Brain microvascular endothelial cell (primary cell): Measurements from ENCODE around the gene RPL21.

Experiments
- DNase-seq: peaks from one replicate; pipeline ENCODE4 v3.0.0-alpha.2; 2020
- H3K27ac ChIP-seq: fragments of 250-450 bp; sonication (Bioruptor Pico); 2 replicates; pipeline ENCODE4 v1.5.1; 2020; ENCODE audit warnings: mild to moderate bottlenecking, moderate library complexity
- H3K27me3 ChIP-seq: fragments of 250-450 bp; sonication (Bioruptor Pico); replicated peaks from 2 replicates; pipeline ENCODE4 v1.5.1; 2020; ENCODE audit warnings: mild to moderate bottlenecking
- H3K36me3 ChIP-seq: fragments of 250-450 bp; sonication (Bioruptor Pico); replicated peaks from 2 replicates; pipeline ENCODE4 v1.5.1; 2020; ENCODE audit warnings: mild to moderate bottlenecking
- H3K4me3 ChIP-seq: 2 replicates; pipeline ENCODE4 v1.5.1; 2011; ENCODE audit warnings: low read depth, mild to moderate bottlenecking, control low read depth, low read length, moderate library complexity
- CTCF ChIP-seq: IDR thresholded peaks from 2 replicates; pipeline ENCODE4 v1.5.1; 2011; ENCODE audit warnings: low read depth, mild to moderate bottlenecking, moderate library complexity, low read length, control low read depth, inconsistent platforms; ENCODE audit errors: missing control alignments
- in situ Hi-C: cut with HindIII; loops from 2 replicates; pipeline ENCODE4 v1.10.0; 2017; ENCODE audit warnings: low sequenced_read_pairs, low pct_ligation_motif_present

Gene RPL21

DNA sequence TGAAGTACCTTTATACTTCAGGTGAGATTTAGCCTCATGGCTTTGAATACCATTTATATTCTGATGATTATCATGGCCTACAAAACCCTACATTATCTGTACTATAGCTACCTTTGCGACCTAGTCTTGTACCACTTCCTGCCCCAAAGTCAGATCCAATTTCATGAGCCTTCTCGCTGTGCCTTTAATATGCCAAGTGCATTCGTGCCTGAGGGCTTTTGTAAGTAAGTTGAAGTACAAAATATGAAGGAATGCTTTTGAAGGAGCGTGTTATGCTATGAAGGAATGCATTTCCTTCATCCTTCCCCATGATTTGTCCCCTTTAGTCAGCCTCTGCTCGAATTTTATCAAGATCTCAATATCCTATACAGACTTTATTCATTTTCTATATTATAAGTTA lies 10.0 kb downstream of the RPL21 start:
- DNase-seq = no peak
- Histone ChIP-seq H3K27me3 (no peaks in the 10 kb centered on the region), H3K27ac (no peak overlapping the region), H3K36me3 (peaks cover 31% of the 10 kb centered on the region), H3K4me3 (no peak overlapping the region)
- in situ Hi-C loops = no loop called here
- no peak for TF ChIP-seq CTCF

- H3K27me3 ChIP-seq = no peaks in the 10 kb centered on the region
- no peak for TF ChIP-seq CTCF
- in situ Hi-C loops = no loop called here
- DNase-seq = no peak
- no peak overlapping the region for H3K27ac ChIP-seq
- H3K4me3 ChIP-seq = no peak overlapping the region
- H3K36me3 ChIP-seq = peaks cover 11% of the 10 kb centered on the region
Observed at GRCh38 chr13:27263438-27263837, 12.1 kb downstream of the RPL21 start.

- peak overlapping the region; percentile 23 for H3K27ac ChIP-seq
- H3K36me3 ChIP-seq = peaks cover 8% of the 10 kb centered on the region
- H3K4me3 ChIP-seq = no peak overlapping the region
- no peak for TF ChIP-seq CTCF
- H3K27me3 ChIP-seq = no peaks in the 10 kb centered on the region
- peak; percentile 56 for DNase-seq
- in situ Hi-C loops = no loop called here
Observed at GRCh38 chr13:27264181-27264580, 12.8 kb downstream of the RPL21 start.

DNA sequence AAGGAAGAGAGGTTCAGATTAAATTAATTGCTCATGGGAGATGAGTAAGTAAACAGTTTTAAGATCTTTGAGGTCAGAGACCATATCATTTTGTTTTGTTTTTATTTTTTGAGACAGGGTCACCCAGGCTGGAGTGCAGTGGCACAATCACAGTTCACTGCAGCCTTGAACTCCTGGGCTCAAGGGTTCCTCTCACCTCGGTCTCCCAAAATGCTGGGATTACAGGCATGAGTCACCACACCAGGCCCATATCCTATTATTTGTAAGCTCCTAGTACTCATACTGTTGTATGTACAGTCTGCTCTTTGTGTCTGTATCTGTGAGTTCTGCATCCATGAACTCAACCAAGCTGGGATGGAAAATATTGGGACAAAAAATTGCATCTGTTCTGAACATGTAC lies 13.3 kb downstream of the RPL21 start:
- Histone ChIP-seq H3K36me3 (peaks cover 5% of the 10 kb centered on the region), H3K27ac (no peak overlapping the region), H3K4me3 (no peak overlapping the region), H3K27me3 (no peaks in the 10 kb centered on the region)
- DNase-seq = no peak
- no peak for TF ChIP-seq CTCF
- in situ Hi-C loops = no loop called here

DNA sequence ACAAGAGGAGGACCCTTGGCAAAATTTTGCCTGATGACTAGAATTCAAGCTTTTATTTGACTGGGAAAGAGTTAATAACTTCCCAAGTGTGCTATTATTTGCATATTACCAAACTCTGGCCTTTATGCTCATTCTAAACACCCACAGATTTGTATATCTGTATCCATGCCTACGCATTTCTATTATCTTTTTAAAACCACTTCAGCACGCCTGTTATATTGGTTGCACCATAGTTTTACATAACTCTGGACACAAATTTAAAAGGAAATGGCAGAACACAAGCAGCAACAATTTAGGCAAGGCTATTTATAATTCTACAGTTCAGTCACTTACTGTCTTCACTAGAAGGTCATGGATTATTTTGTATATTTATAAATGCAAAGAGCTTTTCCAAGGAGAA lies 15.6 kb downstream of the RPL21 start:
- Histone ChIP-seq H3K27me3 (no peaks in the 10 kb centered on the region), H3K27ac (no peak overlapping the region), H3K36me3 (no peaks in the 10 kb centered on the region), H3K4me3 (no peak overlapping the region)
- in situ Hi-C loops = no loop called here
- no peak for TF ChIP-seq CTCF
- no peak for DNase-seq

GRCh38 chr13:27267596-27267995 lies 16.2 kb downstream of the RPL21 start:
- Histone ChIP-seq H3K27me3 (no peaks in the 10 kb centered on the region), H3K4me3 (no peak overlapping the region), H3K27ac (no peak overlapping the region), H3K36me3 (no peaks in the 10 kb centered on the region)
- DNase-seq = no peak
- TF ChIP-seq CTCF = no peak
- in situ Hi-C loops = no loop called here
